ENCODE measurements around the gene LDB2.

Gene LDB2

GRCh38 chr4:16804581-16804980, 93.9 kb downstream of the LDB2 start:
- H3K79me2 ChIP-seq (ENCODE audit: control insufficient read depth, low read length) = no peaks in the 10 kb centered on the region
- no peaks in the 10 kb centered on the region for H3F3A ChIP-seq (ENCODE audit: control insufficient read depth, insufficient read depth)
- H3K27me3 ChIP-seq (ENCODE audit: control insufficient read depth, low read length) = no peaks in the 10 kb centered on the region
- no peaks in the 10 kb centered on the region for H4K20me1 ChIP-seq (ENCODE audit: control insufficient read depth, insufficient read depth, low read depth, low read length)
- no peaks in the 10 kb centered on the region for H3K9me2 ChIP-seq (replicated peaks; ENCODE audit: control insufficient read depth, low read length)
- no peaks in the 10 kb centered on the region for H3K36me3 ChIP-seq (ENCODE audit: control insufficient read depth, low read length)
- no peak overlapping the region for H3K4me2 ChIP-seq (ENCODE audit: low read length)
- no peak for TF ChIP-seq CTCF (IDR thresholded peaks at IDR 0.05; ENCODE audit: low read depth, low read length, poor library complexity, severe bottlenecking)
- TF ChIP-seq EZH2phosphoT487 (IDR thresholded peaks at IDR 0.05; ENCODE audit: borderline replicate concordance, low read length) = no peak
- no peaks in the 10 kb centered on the region for H3K9me3 ChIP-seq (ENCODE audit: control insufficient read depth, insufficient read depth, low read length)
- no peaks in the 10 kb centered on the region for H3K4me1 ChIP-seq (ENCODE audit: control insufficient read depth, low read length)
- H3K27ac ChIP-seq (ENCODE audit: low read depth, low read length) = no peak overlapping the region
- H3K4me3 ChIP-seq (ENCODE audit: low read length) = no peak overlapping the region

- Histone ChIP-seq H3K36me3 (ENCODE audit: control insufficient read depth, low read length) (no peaks in the 10 kb centered on the region), H3K27me3 (ENCODE audit: control insufficient read depth, low read length) (no peaks in the 10 kb centered on the region), H3K4me3 (ENCODE audit: low read length) (no peak overlapping the region), H3K4me2 (ENCODE audit: low read length) (no peak overlapping the region), H3K4me1 (ENCODE audit: control insufficient read depth, low read length) (no peaks in the 10 kb centered on the region), H3K9me3 (ENCODE audit: control insufficient read depth, insufficient read depth, low read length) (no peaks in the 10 kb centered on the region), H3K27ac (ENCODE audit: low read depth, low read length) (no peak overlapping the region), H3F3A (ENCODE audit: control insufficient read depth, insufficient read depth) (no peaks in the 10 kb centered on the region), H3K9me2 (replicated peaks; ENCODE audit: control insufficient read depth, low read length) (no peaks in the 10 kb centered on the region), H3K79me2 (ENCODE audit: control insufficient read depth, low read length) (no peaks in the 10 kb centered on the region), H4K20me1 (ENCODE audit: control insufficient read depth, insufficient read depth, low read depth, low read length) (no peaks in the 10 kb centered on the region)
- TF ChIP-seq EZH2phosphoT487 (IDR thresholded peaks at IDR 0.05; ENCODE audit: borderline replicate concordance, low read length) (no peak), CTCF (IDR thresholded peaks at IDR 0.05; ENCODE audit: low read depth, low read length, poor library complexity, severe bottlenecking) (no peak)
These were observed 96.4 kb downstream of the LDB2 start for GRCh38 chr4:16802044-16802443.

GRCh38 chr4:16801356-16801755, 97.1 kb downstream of the LDB2 start:
- no peaks in the 10 kb centered on the region for H3K4me1 ChIP-seq (ENCODE audit: control insufficient read depth, low read length)
- no peaks in the 10 kb centered on the region for H3K36me3 ChIP-seq (ENCODE audit: control insufficient read depth, low read length)
- TF ChIP-seq CTCF (IDR thresholded peaks at IDR 0.05; ENCODE audit: low read depth, low read length, poor library complexity, severe bottlenecking) = no peak
- no peak for TF ChIP-seq EZH2phosphoT487 (IDR thresholded peaks at IDR 0.05; ENCODE audit: borderline replicate concordance, low read length)
- H3K27ac ChIP-seq (ENCODE audit: low read depth, low read length) = no peak overlapping the region
- H3F3A ChIP-seq (ENCODE audit: control insufficient read depth, insufficient read depth) = no peaks in the 10 kb centered on the region
- H3K4me2 ChIP-seq (ENCODE audit: low read length) = no peak overlapping the region
- H3K9me3 ChIP-seq (ENCODE audit: control insufficient read depth, insufficient read depth, low read length) = no peaks in the 10 kb centered on the region
- no peaks in the 10 kb centered on the region for H4K20me1 ChIP-seq (ENCODE audit: control insufficient read depth, insufficient read depth, low read depth, low read length)
- H3K27me3 ChIP-seq (ENCODE audit: control insufficient read depth, low read length) = no peaks in the 10 kb centered on the region
- H3K9me2 ChIP-seq (replicated peaks; ENCODE audit: control insufficient read depth, low read length) = no peaks in the 10 kb centered on the region
- H3K4me3 ChIP-seq (ENCODE audit: low read length) = no peak overlapping the region
- H3K79me2 ChIP-seq (ENCODE audit: control insufficient read depth, low read length) = no peaks in the 10 kb centered on the region
